Activated naive CD4-positive, alpha-beta T cell treated with anti-CD3 and anti-CD28 coated beads for 36 hours (primary cell): ENCODE measurements around the gene CCDC116. TPM values are rescaled to one million over a fixed set of nuclear protein-coding genes. Genes with fewer than 3 reads are reported as not detected.
"Not testable (repeated sequence)": the region's sequence is repeated elsewhere in the genome, so short reads cannot be mapped to it uniquely, and the experiment has no call there.

Experiments
- CTCF ChIA-PET: fragments of 350-600 bp; sonication (Branson Sonifier 250); formaldehyde crosslinking; loops from one replicate; lab custom pipeline; 2021; ENCODE audit warnings: antibody characterized with exemption; lab: Charles Lee
- DNase-seq: peaks from one replicate; pipeline ENCODE4 v3.0.0-alpha.2; 2020
- H3K27ac Mint-ChIP-seq: one replicate; pipeline ENCODE4 v1.8.0; 2021; ENCODE audit warnings: mild to moderate bottlenecking, mixed read lengths
- H3K27me3 Mint-ChIP-seq: one replicate; pipeline ENCODE4 v1.8.0; 2021; ENCODE audit warnings: low read depth, mixed read lengths
- H3K36me3 Mint-ChIP-seq: one replicate; pipeline ENCODE4 v1.8.0; 2021; ENCODE audit warnings: low read depth, mixed read lengths
- H3K4me1 Mint-ChIP-seq: one replicate; pipeline ENCODE4 v1.8.0; 2021; ENCODE audit warnings: low read depth, mixed read lengths
- H3K4me3 Mint-ChIP-seq: one replicate; pipeline ENCODE4 v1.8.0; 2021; ENCODE audit warnings: mild to moderate bottlenecking, moderate library complexity, mixed read lengths
- H3K9me3 Mint-ChIP-seq: one replicate; pipeline ENCODE4 v1.8.0; 2021; ENCODE audit warnings: mixed read lengths
- intact Hi-C: fragments of 100-400 bp; cut with micrococcal nuclease; formaldehyde crosslinking; loops from one replicate; pipeline ENCODE4 v1.15.1; 2023
- total RNA-seq, 2 experiments: library from RNA; stranded (reverse); gene quantifications; one replicate each; pipeline ENCODE4 v1.2.3, GENCODE V29; 2021

Gene CCDC116
- total RNA-seq, 2 experiments from 2014 or later = 0.19 to 0.30 TPM

DNA sequence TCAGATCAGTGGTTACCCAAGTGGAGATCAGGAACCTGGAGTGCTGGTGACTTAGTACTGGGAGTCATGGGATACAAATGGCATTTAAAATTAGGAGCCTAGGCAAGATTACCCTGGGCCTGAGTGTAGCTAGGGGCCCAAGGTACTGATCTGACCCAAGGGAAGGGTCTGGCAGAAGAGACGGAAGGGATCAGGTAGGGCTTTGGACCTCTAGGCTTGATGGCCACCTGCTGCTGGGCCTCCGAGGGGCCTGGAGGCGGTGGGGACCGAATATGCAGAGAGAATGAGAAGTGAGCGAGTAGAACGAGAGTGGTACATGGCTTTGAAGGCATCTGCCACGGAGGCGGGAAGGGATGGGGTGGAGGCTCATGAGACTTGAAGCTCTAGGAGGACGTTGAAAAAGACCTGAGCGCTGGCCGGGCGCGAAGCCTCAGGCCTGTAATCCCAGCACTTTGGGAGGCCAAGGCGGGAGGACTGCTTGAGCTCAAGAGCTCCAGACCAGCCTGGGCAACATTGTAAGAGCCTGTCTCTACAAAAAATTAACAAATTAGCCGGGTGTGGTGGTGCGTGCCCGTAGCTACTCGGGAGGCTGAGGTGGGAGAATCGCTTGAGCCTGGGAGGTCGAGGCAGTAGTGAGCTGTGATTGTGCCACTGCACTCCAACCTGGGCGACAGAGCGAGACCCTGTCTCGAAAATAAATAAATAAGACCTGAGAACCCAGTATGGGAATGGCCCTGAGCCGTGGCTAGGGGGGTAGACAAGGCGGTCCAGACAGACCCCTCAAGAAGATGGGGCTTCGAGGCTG lies 32.7 kb downstream of the CCDC116 start:
- CTCF ChIA-PET = interaction anchor here (0.9 to 1.2 kb wide), 2 partner anchors 18 to 37 kb away, joined by 3 to 4 read pairs; no protein-coding TSS in a partner anchor
- peak overlapping the region; percentile 100 for H3K4me3 Mint-ChIP-seq
- peaks cover 28% of the 10 kb centered on the region for H3K4me1 Mint-ChIP-seq
- no peak for DNase-seq
- peak overlapping the region; percentile 95 for H3K27ac Mint-ChIP-seq
- H3K27me3 Mint-ChIP-seq = no peaks in the 10 kb centered on the region
- intact Hi-C loops = loop anchor here (5.0 kb wide), 2 partner anchors 72 to 202 kb away; partner anchors contain the start of genes MAPK1 and YPEL1
- H3K9me3 Mint-ChIP-seq = no peaks in the 10 kb centered on the region
- peaks cover 5% of the 10 kb centered on the region for H3K36me3 Mint-ChIP-seq

DNA sequence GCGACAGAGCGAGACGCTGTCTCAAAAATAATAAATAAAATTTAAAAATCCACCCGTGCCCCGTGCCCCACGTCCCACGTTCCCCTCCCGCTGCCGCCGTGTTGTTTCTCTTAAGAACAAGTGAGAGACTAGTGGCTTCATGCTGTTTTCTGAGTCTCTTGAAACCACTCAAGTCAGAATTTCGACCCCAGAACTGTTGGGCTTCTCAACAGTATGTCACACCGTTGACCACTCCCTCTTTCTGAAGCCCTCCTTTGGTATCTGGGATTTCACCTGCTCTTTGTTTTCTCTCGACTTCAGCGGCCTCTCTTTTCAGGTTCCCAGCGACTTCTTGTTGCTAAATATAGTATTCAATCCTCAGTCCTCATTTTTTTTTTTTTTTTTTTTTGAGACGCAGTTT lies 34.2 kb downstream of the CCDC116 start:
- Mint-ChIP-seq H3K36me3 (peaks cover 11% of the 10 kb centered on the region), H3K27me3 (no peaks in the 10 kb centered on the region), H3K27ac (peak overlapping the region; percentile 95), H3K9me3 (no peaks in the 10 kb centered on the region), H3K4me1 (peaks cover 28% of the 10 kb centered on the region), H3K4me3 (peak overlapping the region; percentile 100)
- CTCF ChIA-PET = no interaction called here
- no peak for DNase-seq
- intact Hi-C loops = loop anchor here (2.0 to 5.0 kb wide), 4 partner anchors 36 to 286 kb away; partner anchors contain the start of genes MAPK1, PPM1F, YDJC and YPEL1

DNA sequence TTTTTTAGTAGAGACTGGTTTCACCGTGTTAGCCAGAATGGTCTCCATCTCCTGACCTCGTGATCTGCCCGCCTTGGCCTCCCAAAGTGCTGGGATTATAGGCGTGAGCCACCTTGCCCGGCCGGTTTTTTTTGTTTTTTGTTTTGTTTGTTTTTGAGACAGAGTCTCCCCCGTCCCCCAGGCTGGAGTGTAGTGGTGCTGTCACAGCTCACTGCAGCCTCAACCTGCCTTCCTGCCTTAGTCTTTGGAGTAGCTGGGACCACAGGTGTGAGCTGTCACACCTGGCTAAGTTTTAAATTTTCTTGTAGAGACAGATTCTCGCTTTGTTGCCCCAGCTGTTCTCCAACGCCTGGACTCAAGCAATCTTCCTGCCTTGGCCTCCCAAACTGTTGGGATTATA lies 36.5 kb downstream of the CCDC116 start:
- no peaks in the 10 kb centered on the region for H3K27me3 Mint-ChIP-seq
- peaks cover 28% of the 10 kb centered on the region for H3K4me1 Mint-ChIP-seq
- H3K27ac Mint-ChIP-seq = no peak overlapping the region
- no peaks in the 10 kb centered on the region for H3K9me3 Mint-ChIP-seq
- CTCF ChIA-PET = no interaction called here
- no peak overlapping the region for H3K4me3 Mint-ChIP-seq
- H3K36me3 Mint-ChIP-seq = peaks cover 14% of the 10 kb centered on the region
- DNase-seq = no peak
- intact Hi-C loops = loop anchor here (5.0 kb wide), 2 partner anchors 68 to 198 kb away; partner anchors contain the start of genes MAPK1 and YPEL1

DNA sequence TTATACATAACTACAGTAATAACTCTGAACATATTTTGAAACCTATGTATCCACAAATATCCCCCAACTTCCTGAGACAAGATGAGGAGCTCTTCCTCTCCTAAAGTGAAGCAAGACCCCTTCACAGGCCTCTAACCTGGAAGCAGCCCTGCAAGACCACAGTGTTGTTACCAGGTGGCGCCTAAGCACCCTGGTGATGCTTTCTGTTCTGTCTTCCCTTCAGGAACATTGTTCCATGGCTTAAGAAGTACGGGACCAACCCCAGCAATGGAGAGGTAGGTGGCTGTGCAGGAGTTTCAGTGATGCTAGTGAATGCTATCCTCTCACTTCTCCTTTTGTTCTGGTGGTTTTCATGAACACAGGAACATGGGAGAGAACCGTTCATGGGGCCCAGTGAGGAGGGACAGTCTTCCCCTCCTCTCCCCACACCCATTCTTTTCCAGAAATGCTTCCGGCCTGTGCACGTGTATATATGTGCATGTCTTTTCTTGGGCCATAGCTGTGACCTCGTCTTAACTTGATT lies 39.6 kb downstream of the CCDC116 start:
- Mint-ChIP-seq H3K9me3 (no peaks in the 10 kb centered on the region), H3K36me3 (peaks cover 31% of the 10 kb centered on the region), H3K4me1 (peaks cover 15% of the 10 kb centered on the region), H3K4me3 (no peak overlapping the region), H3K27ac (no peak overlapping the region), H3K27me3 (no peaks in the 10 kb centered on the region)
- no peak for DNase-seq
- intact Hi-C loops = no loop called here
- CTCF ChIA-PET = no interaction called here

DNA sequence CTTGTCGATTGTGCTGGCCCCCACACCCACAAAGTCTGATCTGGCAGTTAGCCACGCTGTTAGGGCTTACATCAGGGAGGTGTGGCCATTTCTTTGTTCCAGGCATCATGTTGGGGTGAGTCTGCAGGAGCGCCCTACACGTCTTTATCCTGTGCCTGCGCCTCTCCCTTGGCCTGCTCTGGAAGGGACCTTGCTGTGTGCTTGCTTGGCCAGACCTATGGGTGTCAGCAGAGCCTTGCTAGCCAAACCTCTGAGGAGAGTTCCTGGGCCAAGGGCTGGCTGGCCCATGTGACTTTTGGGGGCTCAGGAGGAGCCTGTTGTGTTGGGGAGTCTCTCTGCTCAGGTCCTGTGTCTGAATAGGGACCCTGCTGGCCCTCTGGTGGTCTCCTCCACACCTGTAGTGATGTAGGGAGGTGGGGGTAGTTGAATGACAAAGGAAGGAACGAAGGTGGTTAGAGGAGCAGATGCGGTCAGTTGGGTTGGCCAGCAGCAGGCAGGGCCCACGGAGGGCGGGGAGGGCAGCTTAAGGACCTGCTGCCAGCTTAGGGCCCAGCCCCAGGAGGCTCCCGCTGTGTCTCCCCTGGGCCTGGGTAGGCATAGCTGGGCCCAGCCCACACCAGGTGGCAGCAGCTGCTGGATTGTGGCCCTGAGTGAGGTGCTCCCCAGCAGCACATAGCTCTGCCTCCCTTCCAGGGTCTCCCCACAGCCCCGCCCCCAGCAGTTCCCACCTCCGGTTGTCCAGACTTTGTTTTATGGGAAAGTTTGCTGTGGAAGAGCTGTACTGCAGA lies 41.2 kb downstream of the CCDC116 start:
- Mint-ChIP-seq H3K27me3 (no peaks in the 10 kb centered on the region), H3K36me3 (peaks cover 35% of the 10 kb centered on the region), H3K27ac (no peak overlapping the region), H3K4me3 (no peak overlapping the region), H3K9me3 (no peaks in the 10 kb centered on the region), H3K4me1 (peaks cover 4% of the 10 kb centered on the region)
- intact Hi-C loops = no loop called here
- DNase-seq = no peak
- CTCF ChIA-PET = interaction anchor here (0.6 kb wide), 1 partner anchor 139 kb away, joined by 4 read pairs; no protein-coding TSS in a partner anchor

DNA sequence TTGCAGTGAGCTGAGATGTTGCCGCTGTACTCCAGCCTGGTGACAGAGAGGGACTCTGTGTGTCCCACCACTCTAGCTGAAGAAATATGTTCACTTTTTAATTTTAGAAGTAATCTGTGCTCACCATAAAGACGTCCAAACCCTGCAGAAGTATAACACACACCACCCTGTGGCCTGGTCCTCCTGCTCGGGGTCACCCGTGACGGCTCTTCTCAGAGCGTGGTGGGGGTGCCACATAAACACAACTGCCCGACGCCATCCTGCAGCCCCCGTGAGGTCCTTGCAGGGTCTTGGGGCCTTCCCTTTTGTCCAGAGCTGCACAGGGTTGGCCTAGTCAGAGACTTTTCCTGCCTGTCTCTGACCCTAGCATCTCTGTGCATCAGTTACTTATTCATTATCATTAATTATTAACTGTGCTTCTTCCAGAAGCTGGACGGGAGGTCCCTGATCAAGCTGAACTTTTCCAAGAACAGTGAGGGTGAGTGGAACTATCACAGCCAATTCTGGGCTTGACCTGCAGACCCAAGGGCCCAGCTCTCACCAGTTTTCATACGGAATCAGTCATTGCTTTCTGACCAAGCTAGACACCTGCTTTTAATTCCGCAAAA lies 42.2 kb downstream of the CCDC116 start:
- no peaks in the 10 kb centered on the region for H3K9me3 Mint-ChIP-seq
- CTCF ChIA-PET = interaction anchor here (0.6 to 0.9 kb wide), 2 partner anchors 29 to 138 kb away, joined by 3 to 4 read pairs; no protein-coding TSS in a partner anchor
- no peaks in the 10 kb centered on the region for H3K4me1 Mint-ChIP-seq
- H3K36me3 Mint-ChIP-seq = peaks cover 32% of the 10 kb centered on the region
- intact Hi-C loops = no loop called here
- no peaks in the 10 kb centered on the region for H3K27me3 Mint-ChIP-seq
- H3K4me3 Mint-ChIP-seq = no peak overlapping the region
- no peak overlapping the region for H3K27ac Mint-ChIP-seq
- DNase-seq = no peak

DNA sequence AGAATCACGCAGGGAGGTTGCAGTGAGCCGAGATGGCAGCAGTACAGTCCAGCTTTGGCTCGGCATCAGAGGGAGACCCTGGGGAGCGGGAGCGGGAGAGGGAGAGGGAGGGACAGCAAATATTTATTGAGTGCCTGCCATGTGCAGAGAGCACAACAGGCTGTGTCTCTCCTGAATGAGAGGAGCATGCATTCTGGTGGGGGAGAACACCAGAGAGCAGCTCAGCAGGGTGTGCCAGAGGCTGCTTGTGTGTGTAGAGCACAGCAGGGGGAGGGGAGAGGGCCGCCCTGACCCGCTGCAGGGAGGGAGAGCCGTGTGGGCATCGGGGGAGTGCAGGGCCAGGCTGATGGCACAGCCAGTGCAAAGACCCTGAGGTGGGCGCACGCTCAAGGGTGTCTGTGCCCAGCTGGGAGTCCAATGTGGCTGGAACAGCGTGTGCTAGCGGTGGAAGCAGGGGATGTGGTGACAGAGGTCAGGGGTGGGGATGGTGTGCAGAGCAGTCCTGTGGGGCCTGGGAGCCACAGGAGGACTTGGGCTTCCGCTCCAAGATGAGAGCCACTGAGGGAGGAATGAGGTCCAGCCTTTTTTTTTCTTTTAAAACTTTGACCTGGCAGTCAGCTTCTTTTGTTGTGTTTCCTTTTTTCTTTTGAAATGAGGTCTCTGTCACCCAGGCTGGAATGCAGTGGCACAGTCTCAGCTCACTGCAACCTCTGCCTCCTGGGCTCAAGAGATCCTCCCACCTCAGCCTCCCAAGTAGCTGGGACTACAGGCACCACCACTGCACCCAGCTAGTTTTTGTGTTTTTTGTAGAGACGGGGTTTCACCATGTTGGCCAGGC lies 45.3 kb downstream of the CCDC116 start:
- H3K9me3 Mint-ChIP-seq = no peaks in the 10 kb centered on the region
- CTCF ChIA-PET = no interaction called here
- no peak overlapping the region for H3K27ac Mint-ChIP-seq

DNA sequence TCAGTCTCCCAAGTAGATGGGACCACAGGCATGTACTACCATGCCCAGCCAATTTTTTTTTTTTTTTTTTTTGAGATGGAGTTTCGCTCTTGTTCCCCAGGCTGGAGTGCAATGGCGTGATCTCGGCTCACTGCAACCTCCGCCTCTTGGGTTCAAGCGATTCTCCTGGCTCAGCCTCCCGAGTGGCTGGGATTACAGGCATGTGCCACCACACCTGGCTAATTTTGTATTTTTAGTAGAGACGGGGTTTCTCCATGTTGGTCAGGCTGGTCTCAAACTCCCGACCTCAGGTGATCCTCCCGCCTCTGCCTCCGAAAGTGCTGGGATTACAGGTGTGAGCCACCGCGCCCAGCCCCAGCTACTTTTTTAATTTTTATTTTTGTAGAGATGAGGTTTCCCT lies 46.3 kb downstream of the CCDC116 start:
- intact Hi-C loops, CTCF ChIA-PET, DNase-seq, H3K9me3 Mint-ChIP-seq, H3K4me1 Mint-ChIP-seq, H3K27ac Mint-ChIP-seq, H3K4me3 Mint-ChIP-seq, H3K27me3 Mint-ChIP-seq: not testable (repeated sequence)
- peaks cover 25% of the 10 kb centered on the region for H3K36me3 Mint-ChIP-seq

More for the DNA sequence above, 45.3 kb downstream of the CCDC116 start:
- no peak for DNase-seq
- intact Hi-C loops = no loop called here
- no peaks in the 10 kb centered on the region for H3K4me1 Mint-ChIP-seq
- H3K36me3 Mint-ChIP-seq = peaks cover 28% of the 10 kb centered on the region
- H3K27me3 Mint-ChIP-seq = no peaks in the 10 kb centered on the region
- H3K4me3 Mint-ChIP-seq = no peak overlapping the region

DNA sequence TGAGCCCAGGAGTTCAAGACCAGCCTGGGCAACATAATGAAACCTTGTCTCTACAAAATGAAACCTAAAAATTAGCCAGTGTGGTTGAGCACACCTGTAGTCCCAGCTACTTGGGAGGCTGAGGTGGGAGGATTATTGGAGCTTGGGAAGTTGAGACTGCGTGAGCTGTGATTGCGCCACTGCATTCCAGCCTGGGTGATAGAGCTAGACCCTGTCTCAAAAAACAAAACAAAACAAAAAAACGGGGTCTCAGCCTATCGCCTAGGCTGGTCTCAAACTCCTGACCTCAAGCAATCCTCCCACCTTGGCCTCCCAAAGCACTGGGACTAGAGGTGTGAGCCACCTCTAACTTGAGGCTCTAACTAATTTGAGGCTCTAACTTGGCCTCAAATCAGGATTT lies 46.8 kb downstream of the CCDC116 start:
- Mint-ChIP-seq H3K4me1 (no peaks in the 10 kb centered on the region), H3K36me3 (peaks cover 23% of the 10 kb centered on the region), H3K4me3 (no peak overlapping the region), H3K9me3 (no peaks in the 10 kb centered on the region), H3K27ac (no peak overlapping the region), H3K27me3 (no peaks in the 10 kb centered on the region)
- CTCF ChIA-PET = no interaction called here
- DNase-seq = no peak
- intact Hi-C loops = no loop called here

DNA sequence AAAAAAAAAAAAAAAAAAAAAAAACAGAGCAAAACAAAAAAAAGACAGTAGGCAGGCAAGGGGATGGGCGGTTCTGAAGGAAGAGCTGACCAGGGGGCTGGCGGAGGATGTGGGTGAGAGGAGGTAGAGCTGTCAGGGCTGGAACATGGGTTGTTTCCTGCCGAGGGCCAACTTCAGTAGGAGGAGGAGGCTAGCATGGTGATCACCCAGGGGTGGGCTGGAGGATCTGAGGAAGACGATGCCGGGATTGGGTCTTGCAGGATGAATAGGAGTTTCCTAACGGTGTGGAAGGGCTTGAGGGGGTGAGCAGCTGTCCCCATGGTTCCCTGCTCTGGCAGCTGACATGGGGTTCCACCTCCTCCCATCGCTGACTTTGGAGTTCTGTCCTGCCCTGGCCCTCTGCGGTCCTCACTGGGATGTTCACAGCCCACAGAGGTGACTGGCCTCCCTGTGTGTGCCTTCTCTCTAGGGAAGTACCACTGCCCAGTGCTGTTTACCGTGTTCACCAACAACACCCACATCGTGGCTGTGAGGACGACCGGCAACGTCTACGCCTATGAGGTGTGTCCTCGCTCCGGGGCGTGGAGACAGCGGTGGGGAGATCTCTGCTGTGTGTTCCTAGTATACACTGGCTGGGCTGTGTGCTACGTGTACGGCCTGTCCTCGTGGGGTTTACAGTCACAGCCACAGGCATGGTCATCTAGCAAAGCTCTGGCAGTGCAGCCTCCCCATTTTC lies 48.4 kb downstream of the CCDC116 start:
- Mint-ChIP-seq H3K4me1 (no peaks in the 10 kb centered on the region), H3K4me3 (no peak overlapping the region), H3K27ac (no peak overlapping the region), H3K9me3 (no peaks in the 10 kb centered on the region), H3K36me3 (peaks cover 14% of the 10 kb centered on the region), H3K27me3 (no peaks in the 10 kb centered on the region)
- DNase-seq = no peak
- intact Hi-C loops = no loop called here
- CTCF ChIA-PET = no interaction called here
